NCI-H1694 (cell line): Measurements from ENCODE around the gene SERPINH1.
"Not testable (repeated sequence)": the region's sequence is repeated elsewhere in the genome, so short reads cannot be mapped to it uniquely, and the experiment has no call there.

ENCODE experiments used
- DNase-seq: peaks from one replicate; lab custom pipeline; 2025; lab: John Stamatoyannopoulos, UW

SERPINH1 gene

GRCh38 chr11:75574698-75575602, 12.9 kb downstream of the SERPINH1 start:
- no peak for DNase-seq

GRCh38 chr11:75576017-75576416, 14.0 kb downstream of the SERPINH1 start:
- no peak for DNase-seq

DNA sequence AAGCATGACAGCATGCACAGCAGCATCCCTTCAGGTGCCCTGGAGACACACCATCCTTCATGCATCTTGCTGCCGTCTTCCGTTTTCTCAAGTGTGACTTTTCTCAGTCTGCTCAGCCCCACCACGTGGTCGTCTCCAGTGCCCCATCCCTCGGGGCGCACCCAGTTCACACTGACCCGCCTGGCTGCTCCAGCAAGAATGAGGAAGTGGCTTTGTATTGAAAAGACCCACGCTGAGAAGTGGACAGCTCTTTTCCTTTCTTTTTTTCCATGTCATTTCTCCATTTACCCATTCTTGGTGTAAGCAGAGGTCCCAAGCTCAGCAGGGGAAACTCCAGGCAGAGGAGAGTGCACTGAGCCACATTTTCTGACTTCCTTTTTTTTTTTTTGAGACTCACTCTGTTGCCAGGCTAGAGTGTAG, 14.5 kb downstream of the SERPINH1 start:
- no peak for DNase-seq

DNA sequence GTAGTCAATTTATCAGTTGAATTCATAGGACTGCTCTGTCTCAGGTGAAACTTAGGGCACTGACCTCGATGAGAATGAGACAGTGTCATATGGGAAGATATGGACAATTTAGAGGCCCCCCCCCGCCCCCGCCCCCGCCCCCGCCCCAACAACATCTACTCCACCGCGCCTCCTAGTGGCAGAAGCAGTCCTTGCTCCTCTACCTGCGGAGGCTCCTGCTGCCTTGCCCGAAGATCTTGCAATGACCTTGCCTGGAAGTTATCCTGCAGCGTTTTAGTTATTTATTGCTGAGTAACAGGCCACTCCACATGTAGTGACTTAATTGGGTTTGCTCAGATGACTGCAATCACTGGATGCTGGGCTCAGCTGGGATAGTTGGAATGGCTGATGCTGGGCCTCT, 15.2 kb downstream of the SERPINH1 start:
- DNase-seq, result no peak

DNA sequence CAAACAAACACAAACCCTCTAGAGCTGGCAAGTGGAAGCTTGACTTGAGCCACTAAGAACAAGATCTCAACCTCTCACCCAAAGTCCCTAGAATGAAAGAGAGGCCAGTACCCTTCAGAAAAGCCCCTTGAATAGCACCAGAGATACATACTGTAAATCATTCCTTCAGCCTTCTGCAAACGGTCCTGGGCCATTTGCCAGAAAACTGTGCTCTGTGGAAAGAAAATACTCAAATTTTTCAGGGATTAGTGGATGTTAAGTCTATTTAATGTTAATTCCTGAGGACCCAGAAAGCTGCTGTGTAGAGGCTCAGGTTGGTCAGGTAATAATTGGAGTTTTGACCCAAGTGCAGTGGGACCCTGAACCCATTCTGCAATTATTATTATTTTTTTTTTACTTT, 16.9 kb downstream of the SERPINH1 start:
- DNase-seq, result no peak

DNA sequence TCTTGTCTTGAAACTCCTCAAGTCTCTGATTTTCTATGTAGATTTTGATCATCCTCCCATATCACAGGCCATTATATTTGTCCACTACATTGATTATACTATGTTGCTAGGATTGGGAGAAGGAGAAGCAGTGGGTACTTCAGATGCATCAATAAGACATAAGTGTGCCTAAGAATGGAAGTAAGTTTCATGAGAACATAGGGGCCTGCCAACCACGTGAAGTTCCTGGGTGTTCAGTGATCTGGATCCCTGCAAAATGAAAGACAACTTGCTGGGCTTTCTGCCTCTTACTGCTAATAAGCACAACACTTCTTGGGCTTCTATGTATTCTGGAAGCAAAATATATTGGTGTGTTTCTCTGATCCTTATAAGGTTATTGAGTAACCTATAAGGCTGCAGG, 17.8 kb downstream of the SERPINH1 start:
- DNase-seq, result no peak

DNA sequence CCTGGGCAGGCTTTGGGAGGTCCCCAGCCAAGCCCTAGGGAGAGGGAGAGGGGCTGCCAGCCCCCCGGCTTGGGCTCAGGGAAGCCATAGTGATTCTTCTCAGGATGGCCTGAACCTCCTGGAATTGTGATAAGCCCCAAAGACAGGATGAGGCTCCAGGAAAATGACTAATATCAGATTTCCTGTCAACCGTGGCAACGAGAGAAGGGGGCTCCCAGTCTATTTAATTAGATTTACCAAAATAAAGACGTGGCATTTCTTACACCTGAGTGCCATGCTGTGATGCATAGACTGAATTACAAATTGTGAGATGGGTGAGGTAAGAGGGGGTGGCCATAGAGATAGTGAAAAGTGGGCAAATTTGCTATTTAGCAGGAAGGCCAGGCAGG, 20.4 kb downstream of the SERPINH1 start:
- no peak for DNase-seq

DNA sequence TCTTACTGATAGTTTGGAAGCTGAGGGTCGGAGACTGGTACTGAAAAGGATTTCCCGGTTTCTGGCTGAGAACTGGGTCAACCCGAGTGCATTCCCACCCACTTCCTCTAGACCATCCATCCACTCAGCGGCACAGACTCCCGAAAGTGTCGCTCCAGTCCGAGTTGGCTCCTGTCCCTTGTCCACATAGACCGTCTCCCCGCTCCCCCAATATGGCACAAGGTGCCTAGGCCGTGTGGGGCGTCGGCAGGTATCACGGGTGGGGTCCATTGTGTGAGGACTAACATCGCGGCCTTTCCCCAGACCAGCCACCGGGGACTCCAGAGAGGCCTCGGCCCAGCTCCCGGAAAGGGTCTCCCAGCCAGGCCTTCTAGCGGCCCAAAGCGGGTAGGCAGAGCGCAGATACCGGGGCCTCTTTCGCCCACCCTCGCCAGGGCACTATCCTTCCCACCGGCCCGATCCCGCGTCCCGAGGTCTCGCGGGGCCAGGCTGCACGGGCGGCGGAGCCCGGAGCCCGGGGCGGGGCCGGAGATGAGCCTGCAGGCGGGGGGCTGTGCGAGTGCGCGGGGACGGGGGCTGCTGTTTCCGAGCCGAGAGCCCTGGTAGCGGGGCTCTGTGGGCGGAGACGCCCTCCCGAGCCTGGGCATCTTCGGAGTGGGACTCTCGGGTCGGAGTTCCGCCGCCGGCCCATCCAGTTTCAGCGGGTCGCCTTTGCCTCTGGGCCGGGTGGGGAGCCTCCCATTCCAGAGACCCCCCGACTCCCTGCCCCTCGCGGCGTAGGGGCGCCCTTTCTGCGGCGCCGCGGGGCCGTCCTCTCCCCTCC, 21.1 kb downstream of the SERPINH1 start:
- DNase-seq, result peak; percentile 42

DNA sequence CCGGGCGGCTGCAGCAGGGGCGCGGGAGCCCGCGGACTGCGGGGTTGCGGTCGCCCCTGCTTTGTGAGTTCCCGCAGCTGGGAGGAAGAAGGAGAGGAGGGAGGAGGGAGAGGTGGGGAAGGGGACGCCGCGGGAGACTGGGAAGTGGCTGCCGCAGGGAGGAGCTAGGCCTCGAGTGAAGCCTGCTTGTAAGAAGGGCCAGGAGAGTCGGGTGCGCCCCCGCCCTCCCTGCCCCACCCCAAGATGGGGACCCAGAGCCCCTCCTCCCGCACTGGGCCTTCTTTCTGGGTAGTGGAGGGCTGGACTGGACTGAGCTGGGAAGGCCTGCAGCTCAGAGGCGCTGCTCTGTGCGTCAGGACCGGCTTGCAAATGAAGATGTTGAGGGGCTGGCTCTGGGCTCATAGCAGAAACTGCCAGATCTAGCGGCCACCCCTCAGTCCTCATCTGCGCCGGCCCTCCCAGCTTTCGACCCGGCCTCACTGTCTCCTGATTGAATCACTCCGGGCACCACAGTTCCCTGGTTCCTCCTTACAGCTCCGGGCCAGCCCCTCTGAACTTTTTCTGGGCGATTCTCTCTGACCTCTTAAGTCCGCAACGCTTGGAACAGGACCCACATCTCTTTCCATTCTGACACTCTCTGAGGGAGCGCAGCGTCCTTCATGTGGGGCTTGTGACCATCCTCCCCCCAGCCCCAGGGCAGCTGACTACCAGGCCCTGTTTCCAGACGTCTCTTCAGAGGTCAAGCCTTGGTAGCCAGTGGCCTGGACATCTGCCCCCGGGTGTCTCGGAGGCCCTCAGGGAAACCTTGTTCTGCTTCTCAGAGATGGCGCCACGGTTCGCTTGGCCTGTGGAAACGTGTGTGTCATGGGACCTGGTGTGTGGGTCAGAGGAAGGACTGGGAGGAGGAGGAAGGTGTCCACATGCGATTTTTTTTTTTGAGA, 21.9 kb downstream of the SERPINH1 start:
- DNase-seq, result no peak

DNA sequence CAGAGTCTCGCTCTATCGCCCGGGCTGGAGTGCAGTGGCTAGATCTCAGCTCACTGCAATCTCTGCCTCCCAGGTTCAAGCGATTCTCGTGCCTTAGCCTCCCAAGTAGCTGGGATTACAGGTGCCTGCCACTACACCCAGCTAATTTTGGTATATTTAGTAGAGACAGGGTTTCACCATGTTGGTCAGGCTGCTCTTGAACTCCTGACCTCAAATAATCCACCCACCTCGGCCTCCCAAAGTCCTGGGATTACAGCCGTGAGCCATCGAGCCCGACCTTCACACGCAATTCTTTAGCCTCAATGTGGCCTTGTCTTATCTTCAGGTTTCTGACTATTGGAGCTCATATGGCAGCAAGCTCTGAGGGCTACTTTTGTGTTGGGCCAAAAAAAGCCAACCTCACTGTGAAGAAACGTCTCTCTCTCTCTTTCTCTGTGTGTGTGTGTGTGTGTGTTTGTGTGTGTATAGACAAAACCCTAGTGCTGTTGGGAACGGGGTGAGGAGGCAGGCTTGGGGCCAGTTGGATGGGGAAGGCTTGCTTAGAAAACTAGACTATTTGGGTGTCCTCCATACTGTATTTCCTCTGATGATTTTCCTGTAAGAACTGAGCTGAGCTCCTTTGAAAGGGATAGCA, 22.7 kb downstream of the SERPINH1 start:
- DNase-seq, result not testable (repeated sequence)

GRCh38 chr11:75585293-75585670, 23.2 kb downstream of the SERPINH1 start:
- DNase-seq, result no peak

DNA sequence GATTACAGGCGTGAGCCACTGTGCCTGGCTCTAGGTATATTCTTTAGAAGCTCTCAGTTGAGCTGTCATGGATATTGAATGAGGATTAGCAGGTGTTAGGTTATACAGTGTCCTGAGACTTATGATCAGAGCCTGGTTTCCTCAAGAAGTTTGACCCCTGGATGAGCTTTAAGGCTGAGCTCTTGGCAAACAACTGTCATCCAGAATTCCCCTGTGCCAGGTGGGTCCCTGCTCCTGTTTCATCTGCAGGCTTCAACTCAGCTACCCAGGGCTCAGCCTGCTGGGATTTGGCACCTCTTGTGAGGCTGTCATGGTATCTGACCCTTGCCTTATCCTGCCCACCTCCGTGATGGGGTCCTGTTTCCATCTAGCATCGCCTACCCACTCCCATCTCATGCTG, 24.3 kb downstream of the SERPINH1 start:
- no peak for DNase-seq

DNA sequence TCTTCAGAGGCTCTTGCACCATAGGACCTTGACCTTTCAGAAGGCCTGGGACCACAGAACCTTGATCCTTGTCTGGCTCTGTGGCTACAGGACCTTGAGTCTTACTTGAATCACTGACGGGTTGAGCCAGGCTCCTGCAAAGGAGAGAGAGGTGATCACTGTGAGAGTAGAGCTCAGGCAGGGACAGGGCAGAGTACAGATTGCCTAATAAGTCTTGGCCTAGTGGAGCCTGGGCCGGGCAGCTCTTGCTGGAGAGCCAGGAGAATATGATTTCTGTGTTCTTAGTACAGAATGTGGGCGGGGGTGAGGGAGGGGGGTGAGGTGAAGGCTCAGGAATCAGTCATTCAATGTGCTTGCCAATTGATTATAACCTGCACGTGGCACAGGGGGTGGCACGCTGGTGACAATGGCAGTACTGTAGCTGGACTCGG, 26.0 kb downstream of the SERPINH1 start:
- no peak for DNase-seq

- no peak for DNase-seq
Observed at GRCh38 chr11:75589051-75589450, 27.0 kb downstream of the SERPINH1 start.

- no peak for DNase-seq
Observed at GRCh38 chr11:75589933-75590332, 27.9 kb downstream of the SERPINH1 start.

DNA sequence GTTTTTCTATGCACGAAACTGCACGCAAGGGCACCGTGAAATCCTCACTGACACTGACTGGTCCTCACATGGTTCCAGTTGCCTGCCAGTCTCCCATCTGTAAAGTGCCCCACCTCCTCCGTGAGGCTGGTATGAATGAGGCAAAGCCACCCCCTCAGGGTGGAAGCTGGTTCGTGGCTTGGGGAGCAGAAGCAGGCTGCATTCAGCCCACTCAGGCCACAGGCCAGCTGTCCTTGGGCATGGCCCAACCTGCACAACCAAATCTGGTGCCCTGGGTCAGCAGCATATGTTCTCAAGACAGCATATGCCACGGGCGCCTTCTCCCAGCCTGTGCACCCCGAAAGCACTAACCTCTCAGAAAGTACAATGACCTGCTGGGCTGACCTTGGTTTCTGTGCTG, 29.3 kb downstream of the SERPINH1 start:
- no peak for DNase-seq

DNA sequence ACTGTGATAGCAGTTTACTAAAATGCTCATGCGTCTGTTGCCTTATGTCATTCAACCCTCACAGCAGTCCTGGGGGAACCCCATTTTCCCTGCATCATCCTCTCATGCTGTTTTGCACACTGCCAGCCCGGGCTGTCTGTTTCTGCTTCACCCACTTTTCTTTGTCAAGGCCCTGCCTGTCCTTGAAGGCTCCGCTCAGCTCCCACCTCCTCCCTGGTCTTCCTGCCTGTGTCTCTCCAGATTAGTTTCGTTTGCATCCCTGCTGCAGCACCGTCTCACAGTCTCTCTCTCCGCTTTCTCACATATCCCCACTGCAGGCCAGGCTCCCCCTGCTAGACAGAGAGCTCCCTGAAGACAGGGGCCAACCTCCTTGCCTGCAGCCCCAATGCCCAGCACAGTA, 29.9 kb downstream of the SERPINH1 start:
- DNase-seq, result no peak

DNA sequence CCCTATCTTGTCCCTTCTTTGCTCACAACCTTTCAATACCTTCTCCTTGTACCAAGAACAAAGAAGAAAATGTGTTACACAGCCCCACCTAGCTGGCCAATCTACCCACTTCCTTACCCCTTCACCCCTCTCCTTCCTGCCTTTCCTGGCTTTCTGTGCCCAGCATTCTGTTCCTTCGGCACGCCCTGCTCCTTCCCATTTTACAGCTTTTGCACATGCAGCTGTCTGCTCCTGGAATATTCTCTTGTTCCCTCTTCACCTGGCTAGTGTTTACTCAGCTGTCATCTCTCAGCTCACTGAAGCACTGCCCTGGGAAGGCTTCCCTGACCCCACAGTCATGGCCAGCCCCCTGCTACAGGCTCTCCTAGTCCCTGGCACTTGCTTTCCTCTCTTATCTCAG, 30.7 kb downstream of the SERPINH1 start:
- DNase-seq, result no peak

DNA sequence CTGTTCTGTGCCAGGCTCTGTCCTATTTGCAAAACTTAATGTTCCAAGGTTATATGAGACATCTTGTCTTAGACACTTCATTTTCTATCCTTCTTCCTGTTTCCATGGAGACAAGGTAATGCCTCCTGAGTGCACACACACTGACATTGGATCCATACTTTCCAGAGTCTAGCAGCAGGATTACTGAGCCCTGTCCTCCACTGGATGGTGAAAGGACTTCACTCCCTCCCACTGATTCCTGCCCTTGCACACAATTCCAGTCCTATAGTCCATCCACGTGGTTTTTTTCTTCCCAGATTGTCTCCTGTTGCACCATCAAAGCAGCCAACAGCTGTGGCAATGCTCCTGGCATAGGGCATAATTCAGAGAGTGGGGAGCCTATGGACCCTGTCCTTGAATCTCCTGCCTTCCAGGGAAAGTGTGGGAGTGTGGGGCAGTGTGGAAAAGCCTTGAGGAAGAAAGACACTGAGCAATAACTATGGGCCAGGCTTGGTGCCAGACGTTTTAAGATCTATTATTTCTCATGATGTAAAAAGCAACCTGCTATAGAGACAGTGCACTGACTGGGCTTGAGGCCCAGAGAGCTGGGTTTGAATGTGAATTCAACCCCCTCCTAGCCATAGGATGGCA, 31.3 kb downstream of the SERPINH1 start:
- no peak for DNase-seq

DNA sequence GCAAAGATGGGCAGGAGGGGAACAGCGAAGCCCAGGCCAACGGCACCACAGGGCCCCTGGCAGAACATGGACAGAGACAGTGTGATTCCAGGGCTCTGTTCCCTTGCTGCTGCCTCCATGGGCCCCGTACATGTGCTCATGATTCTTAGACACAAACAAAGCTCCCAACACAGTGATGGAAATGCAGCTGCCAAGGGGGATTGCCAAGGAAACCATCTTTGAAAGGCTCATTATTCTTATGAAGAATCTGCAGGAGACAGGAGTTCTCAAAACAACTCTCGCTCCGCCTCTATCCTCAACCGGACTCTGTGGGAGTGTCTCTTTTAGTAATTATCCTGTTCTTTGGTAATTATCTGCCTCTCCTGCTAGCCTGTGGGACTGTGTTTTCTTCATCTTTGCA, 32.2 kb downstream of the SERPINH1 start:
- DNase-seq, result no peak

GRCh38 chr11:75595429-75595828, 33.4 kb downstream of the SERPINH1 start:
- DNase-seq, result no peak
